Heart left ventricle (tissue), 13 donors: ENCODE data around the gene MYL6.

Experiments
- POLR2A ChIP-seq, 2 donors: fragments of 450-650 bp; IDR thresholded peaks; one replicate each; pipeline ENCODE4 v1.6.1; 2017; ENCODE audit warnings: antibody characterized with exemption in 2 of 2, mild to moderate bottlenecking in 2 of 2, moderate library complexity in 2 of 2
- TF ChIP-seq, protein P1 (sequence below), 12 donors: fragments of 200-600 bp; sonication (generic) in 4 of 12; IDR thresholded peaks; one replicate each; pipeline versions ENCODE4 v1.5.0 to v1.8.0; 2018 to 2022; ENCODE audit warnings: antibody characterized with exemption in 12 of 12, mild to moderate bottlenecking in 5 of 12
- donor health status: ischemic (EF 13 %, LVEDD 7.1; RV severe dilation, severe dysfunction).
- donor health status: DM: no; HTN: yes; CAD: no.
- donor health status: DM: no; HTN: no; CAD: no.
- donor health status: ischemic (EF 25% LVEDD 6.9; RV normal size, moderate dysfunction).
- donor health status: ischemic (EF 25% LVEDD 5.7; RV mildly dilated, moderate dysfunction).
- donor health status: ischemic (EF 35%, LVEDD 5.7; RV mildly dilated, moderate dysfunction).
- donor health status: nonischemic (EF 11% LVEDD 7.7; RV severe dilation, severe dysfunction).
- donor health status: DM: yes; HTN: yes; CAD: no.
- donor health status: PGD.
- donor health status: ischemic (EF 29% LVEDD 5.4; RV normal size, mild dysfunction).
- donor health status: nonischemic (EF 23%, LVEDD 6.1; RV moderate dilation, normal function).

DNA sequence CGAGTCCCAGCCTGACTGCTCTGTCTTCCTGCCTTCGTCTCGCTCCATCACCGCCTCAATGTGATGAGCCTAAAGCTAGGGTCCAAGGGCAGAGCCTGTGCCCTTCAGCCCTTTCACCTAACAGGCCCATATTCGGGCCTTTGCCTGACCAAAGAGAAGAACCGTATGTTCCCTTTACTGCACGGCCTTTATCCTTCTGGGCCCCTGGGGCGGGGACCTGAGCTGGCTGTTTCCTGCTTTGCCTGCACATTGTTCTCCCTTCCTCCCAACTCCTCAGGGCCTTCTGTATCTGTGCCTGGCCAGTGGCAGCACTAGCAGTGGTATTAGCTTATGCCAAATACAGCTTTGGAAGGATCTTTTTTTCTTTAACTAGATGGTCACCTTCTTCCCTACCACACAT, 14.3 kb upstream of the MYL6 start:
- TF ChIP-seq, protein P1, sequence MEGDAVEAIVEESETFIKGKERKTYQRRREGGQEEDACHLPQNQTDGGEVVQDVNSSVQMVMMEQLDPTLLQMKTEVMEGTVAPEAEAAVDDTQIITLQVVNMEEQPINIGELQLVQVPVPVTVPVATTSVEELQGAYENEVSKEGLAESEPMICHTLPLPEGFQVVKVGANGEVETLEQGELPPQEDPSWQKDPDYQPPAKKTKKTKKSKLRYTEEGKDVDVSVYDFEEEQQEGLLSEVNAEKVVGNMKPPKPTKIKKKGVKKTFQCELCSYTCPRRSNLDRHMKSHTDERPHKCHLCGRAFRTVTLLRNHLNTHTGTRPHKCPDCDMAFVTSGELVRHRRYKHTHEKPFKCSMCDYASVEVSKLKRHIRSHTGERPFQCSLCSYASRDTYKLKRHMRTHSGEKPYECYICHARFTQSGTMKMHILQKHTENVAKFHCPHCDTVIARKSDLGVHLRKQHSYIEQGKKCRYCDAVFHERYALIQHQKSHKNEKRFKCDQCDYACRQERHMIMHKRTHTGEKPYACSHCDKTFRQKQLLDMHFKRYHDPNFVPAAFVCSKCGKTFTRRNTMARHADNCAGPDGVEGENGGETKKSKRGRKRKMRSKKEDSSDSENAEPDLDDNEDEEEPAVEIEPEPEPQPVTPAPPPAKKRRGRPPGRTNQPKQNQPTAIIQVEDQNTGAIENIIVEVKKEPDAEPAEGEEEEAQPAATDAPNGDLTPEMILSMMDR (IDR thresholded peaks at IDR 0.05): no peak
- TF ChIP-seq POLR2A (IDR thresholded peaks at IDR 0.05): no peak
